ENCODE data around the gene PTPRJ.

GRCh38 chr11:48127521-48128183 lies 147.3 kb downstream of the PTPRJ start:
- no peak for TF ChIP-seq CTCF (IDR thresholded peaks at IDR 0.05 in 8 of 11, conservative IDR thresholded peaks at IDR 0.05 in 3 of 11)
- no peak for TF ChIP-seq POLR2A (IDR thresholded peaks at IDR 0.05)
